ENCODE data around the gene ANXA1. TPM values are rescaled to one million over a fixed set of nuclear protein-coding genes. Genes with fewer than 3 reads are reported as not detected.

ANXA1 gene
- total RNA-seq, 2 donors from 2014 or later: 50.3 to 57.1 TPM

- no peaks in the 10 kb centered on the region for H3K9me3 Mint-ChIP-seq
- ATAC-seq (replicated peaks): no peak
- H3K4me3 Mint-ChIP-seq: no peak overlapping the region
- no peak overlapping the region for H3K27ac Mint-ChIP-seq
- peaks cover 1% of the 10 kb centered on the region for H3K27me3 Mint-ChIP-seq
- H3K4me1 Mint-ChIP-seq: no peaks in the 10 kb centered on the region
- no peaks in the 10 kb centered on the region for H3K36me3 Mint-ChIP-seq (ENCODE audit: low read depth)
These were observed 42.6 kb downstream of the ANXA1 start for GRCh38 chr9:73194284-73194683.

- Mint-ChIP-seq H3K27ac (no peak overlapping the region), H3K9me3 (no peaks in the 10 kb centered on the region), H3K27me3 (peaks cover 5% of the 10 kb centered on the region), H3K36me3 (ENCODE audit: low read depth) (no peaks in the 10 kb centered on the region), H3K4me1 (no peaks in the 10 kb centered on the region), H3K4me3 (no peak overlapping the region)
- ATAC-seq (replicated peaks): no peak
These were observed 47.8 kb downstream of the ANXA1 start for GRCh38 chr9:73199448-73199847.

- Mint-ChIP-seq H3K27ac (no peak overlapping the region), H3K36me3 (ENCODE audit: low read depth) (no peaks in the 10 kb centered on the region), H3K27me3 (peaks cover 6% of the 10 kb centered on the region), H3K4me1 (no peaks in the 10 kb centered on the region), H3K9me3 (no peaks in the 10 kb centered on the region), H3K4me3 (no peak overlapping the region)
- no peak for ATAC-seq (replicated peaks)
These were observed 48.2 kb downstream of the ANXA1 start for GRCh38 chr9:73199886-73200285.

GRCh38 chr9:73200694-73201452 is 49.2 kb downstream of the ANXA1 start:
- Mint-ChIP-seq H3K27ac (no peak overlapping the region), H3K9me3 (no peaks in the 10 kb centered on the region), H3K4me3 (no peak overlapping the region), H3K27me3 (peaks cover 8% of the 10 kb centered on the region), H3K4me1 (no peaks in the 10 kb centered on the region), H3K36me3 (ENCODE audit: low read depth) (no peaks in the 10 kb centered on the region)
- peak; percentile 35 for ATAC-seq (replicated peaks)

GRCh38 chr9:73202980-73203379 is 51.3 kb downstream of the ANXA1 start:
- peaks cover 8% of the 10 kb centered on the region for H3K27me3 Mint-ChIP-seq
- H3K27ac Mint-ChIP-seq: no peak overlapping the region
- H3K36me3 Mint-ChIP-seq (ENCODE audit: low read depth): no peaks in the 10 kb centered on the region
- no peak overlapping the region for H3K4me3 Mint-ChIP-seq
- H3K4me1 Mint-ChIP-seq: no peaks in the 10 kb centered on the region
- ATAC-seq (replicated peaks): no peak
- no peaks in the 10 kb centered on the region for H3K9me3 Mint-ChIP-seq

GRCh38 chr9:73204936-73205335 is 53.3 kb downstream of the ANXA1 start:
- no peak for ATAC-seq (replicated peaks)
- H3K9me3 Mint-ChIP-seq: no peaks in the 10 kb centered on the region
- no peaks in the 10 kb centered on the region for H3K36me3 Mint-ChIP-seq (ENCODE audit: low read depth)
- H3K4me3 Mint-ChIP-seq: no peak overlapping the region
- peaks cover 3% of the 10 kb centered on the region for H3K27me3 Mint-ChIP-seq
- no peak overlapping the region for H3K27ac Mint-ChIP-seq
- no peaks in the 10 kb centered on the region for H3K4me1 Mint-ChIP-seq

GRCh38 chr9:73206851-73207250 is 55.2 kb downstream of the ANXA1 start:
- H3K4me1 Mint-ChIP-seq: no peaks in the 10 kb centered on the region
- H3K27ac Mint-ChIP-seq: no peak overlapping the region
- H3K4me3 Mint-ChIP-seq: no peak overlapping the region
- no peak for ATAC-seq (replicated peaks)
- peaks cover 3% of the 10 kb centered on the region for H3K27me3 Mint-ChIP-seq
- H3K9me3 Mint-ChIP-seq: no peaks in the 10 kb centered on the region
- no peaks in the 10 kb centered on the region for H3K36me3 Mint-ChIP-seq (ENCODE audit: low read depth)

- Mint-ChIP-seq H3K9me3 (no peaks in the 10 kb centered on the region), H3K36me3 (ENCODE audit: low read depth) (no peaks in the 10 kb centered on the region), H3K4me1 (no peaks in the 10 kb centered on the region), H3K27me3 (no peaks in the 10 kb centered on the region), H3K27ac (no peak overlapping the region), H3K4me3 (no peak overlapping the region)
- no peak for ATAC-seq (replicated peaks)
These were observed 59.4 kb downstream of the ANXA1 start for GRCh38 chr9:73210886-73211666.

- no peaks in the 10 kb centered on the region for H3K36me3 Mint-ChIP-seq (ENCODE audit: low read depth)
- H3K4me1 Mint-ChIP-seq: no peaks in the 10 kb centered on the region
- no peaks in the 10 kb centered on the region for H3K9me3 Mint-ChIP-seq
- H3K27me3 Mint-ChIP-seq: peaks cover 6% of the 10 kb centered on the region
- ATAC-seq (replicated peaks): peak; percentile 34
- H3K27ac Mint-ChIP-seq: no peak overlapping the region
- no peak overlapping the region for H3K4me3 Mint-ChIP-seq
These were observed 61.6 kb downstream of the ANXA1 start for GRCh38 chr9:73213300-73213699.

GRCh38 chr9:73215249-73215648 is 63.6 kb downstream of the ANXA1 start:
- peaks cover 8% of the 10 kb centered on the region for H3K4me1 Mint-ChIP-seq
- no peaks in the 10 kb centered on the region for H3K36me3 Mint-ChIP-seq (ENCODE audit: low read depth)
- H3K27me3 Mint-ChIP-seq: peaks cover 9% of the 10 kb centered on the region
- no peak for ATAC-seq (replicated peaks)
- no peak overlapping the region for H3K27ac Mint-ChIP-seq
- H3K9me3 Mint-ChIP-seq: no peaks in the 10 kb centered on the region
- no peak overlapping the region for H3K4me3 Mint-ChIP-seq

- H3K9me3 Mint-ChIP-seq: no peaks in the 10 kb centered on the region
- H3K4me1 Mint-ChIP-seq: peaks cover 8% of the 10 kb centered on the region
- H3K36me3 Mint-ChIP-seq (ENCODE audit: low read depth): no peaks in the 10 kb centered on the region
- peaks cover 13% of the 10 kb centered on the region for H3K27me3 Mint-ChIP-seq
- H3K27ac Mint-ChIP-seq: no peak overlapping the region
- no peak overlapping the region for H3K4me3 Mint-ChIP-seq
- ATAC-seq (replicated peaks): no peak
These were observed 64.4 kb downstream of the ANXA1 start for GRCh38 chr9:73216100-73216499.

Other genes starting within 250 kb of the ANXA1 start
- gene ALDH1A1, start 198.8 kb upstream of the ANXA1 start, total RNA-seq: not detected